PC-3 (cell line): ENCODE measurements around the gene ZNF76. TPM values are rescaled to one million over a fixed set of nuclear protein-coding genes. Genes with fewer than 3 reads are reported as not detected.

ENCODE experiments used
- ATAC-seq: fragments of 200-7000 bp; cut with Tn5 transposase; 2 replicates; pipeline ENCODE4 v1.9.1; 2020; ENCODE audit warnings: mild to moderate bottlenecking, moderate library complexity
- BruUV-seq: library from RNA; stranded (reverse); fragments of 400-500 nt; replicated peaks from 2 replicates; lab custom pipeline; 2021; lab: Mats Ljungman, UMichigan
- CTCF ChIA-PET: fragments of 300-600 bp; sonication (Branson Sonifier 250); formaldehyde crosslinking; loops from one replicate; lab custom pipeline; 2022; ENCODE audit warnings: antibody characterized with exemption; lab: Charles Lee
- POLR2A ChIA-PET: fragments of 300-600 bp; sonication (Branson Sonifier 250); formaldehyde crosslinking; loops from one replicate; lab custom pipeline; 2022; ENCODE audit warnings: antibody characterized with exemption; ENCODE audit not compliant: unreplicated experiment; lab: Charles Lee
- DNase-seq: peaks from one replicate; pipeline ENCODE4 v3.0.0-alpha.2; 2015
- H2AFZ ChIP-seq: fragments of 300-600 bp; sonication (generic); 2 replicates; pipeline ENCODE4 v1.6.0; 2016; ENCODE audit warnings: antibody characterized with exemption, low read length
- H3F3A ChIP-seq: fragments of 300-600 bp; sonication (generic); one replicate; pipeline ENCODE4 v1.6.0; 2017; ENCODE audit warnings: antibody characterized with exemption, low read length, control low read depth, mild to moderate bottlenecking; ENCODE audit not compliant: unreplicated experiment
- H3K27ac ChIP-seq: fragments of 300-600 bp; sonication (generic); 2 replicates; pipeline ENCODE4 v1.5.1; 2016; ENCODE audit warnings: mild to moderate bottlenecking, low read length
- H3K27me3 ChIP-seq: fragments of 300-600 bp; sonication (generic); 2 replicates; pipeline ENCODE4 v1.6.1; 2016; ENCODE audit warnings: low read length, mixed read lengths
- H3K36me3 ChIP-seq: fragments of 300-600 bp; sonication (generic); 2 replicates; pipeline ENCODE4 v1.6.1; 2016; ENCODE audit warnings: low read depth, mixed run types, low read length, mixed read lengths
- H3K4me1 ChIP-seq: fragments of 300-600 bp; sonication (generic); 2 replicates; pipeline ENCODE4 v1.5.1; 2016; ENCODE audit warnings: low read length; ENCODE audit not compliant: insufficient read depth
- H3K4me2 ChIP-seq: fragments of 300-600 bp; sonication (generic); 2 replicates; pipeline ENCODE4 v1.6.0; 2016; ENCODE audit warnings: low read length
- H3K4me3 ChIP-seq: fragments of 300-600 bp; sonication (generic); 2 replicates; pipeline ENCODE4 v1.5.1; 2016; ENCODE audit warnings: mild to moderate bottlenecking, low read length, mixed read lengths
- H3K79me2 ChIP-seq: fragments of 300-600 bp; sonication (generic); 2 replicates; pipeline ENCODE4 v1.6.1; 2017; ENCODE audit warnings: low read length, mixed read lengths
- H3K9ac ChIP-seq: fragments of 300-600 bp; sonication (generic); 2 replicates; pipeline ENCODE4 v1.6.0; 2016; ENCODE audit warnings: mild to moderate bottlenecking, low read length
- H3K9me2 ChIP-seq: fragments of 300-600 bp; sonication (generic); replicated peaks from 2 replicates; pipeline ENCODE4 v1.6.1; 2016; ENCODE audit warnings: mixed run types, low read length, mixed read lengths
- H3K9me3 ChIP-seq: fragments of 300-600 bp; sonication (generic); 2 replicates; pipeline ENCODE4 v1.6.1; 2016; ENCODE audit warnings: low read length, mixed read lengths
- H4K20me1 ChIP-seq: fragments of 300-600 bp; sonication (generic); 2 replicates; pipeline ENCODE4 v1.6.1; 2016; ENCODE audit warnings: low read length, mixed read lengths
- CTCF ChIP-seq: fragments of 300-600 bp; sonication (generic); conservative IDR thresholded peaks from 2 replicates; pipeline ENCODE4 v1.5.1; 2017; ENCODE audit warnings: antibody characterized with exemption, low read depth, mild to moderate bottlenecking, low read length
- EZH2 ChIP-seq: fragments of 300-600 bp; sonication (generic); IDR thresholded peaks from one replicate; pipeline ENCODE4 v1.6.1; 2017; ENCODE audit warnings: antibody characterized with exemption, mild to moderate bottlenecking, low read length; ENCODE audit not compliant: unreplicated experiment
- EZH2phosphoT487 ChIP-seq: fragments of 300-600 bp; sonication (generic); IDR thresholded peaks from 2 replicates; pipeline ENCODE4 v1.6.1; 2018; ENCODE audit warnings: mild to moderate bottlenecking, antibody characterized with exemption, low read length, borderline replicate concordance
- intact Hi-C: fragments of 100-400 bp; cut with micrococcal nuclease; formaldehyde crosslinking; loops from 2 replicates; pipeline ENCODE4 v1.9.0; 2023
- total RNA-seq: library from RNA; depleted of rRNA; stranded (reverse); fragments of >200 nt; gene quantifications from 2 replicates; pipeline ENCODE4 v1.2.3, GENCODE V29; 2014

Gene ZNF76
- total RNA-seq, 1 experiment from 2014 or later, result 20.8 TPM

GRCh38 chr6:35280903-35281302 lies 21.4 kb downstream of the ZNF76 start:
- Histone ChIP-seq H4K20me1 (no peaks in the 10 kb centered on the region), H3K9me3 (no peaks in the 10 kb centered on the region), H3K9ac (no peak overlapping the region), H3K36me3 (no peaks in the 10 kb centered on the region; the same call in 1 of the 2 replicates), H3K27me3 (no peaks in the 10 kb centered on the region), H3F3A (no peaks in the 10 kb centered on the region), H3K4me3 (no peak overlapping the region), H3K4me2 (no peak overlapping the region), H3K79me2 (no peaks in the 10 kb centered on the region), H3K4me1 (no peaks in the 10 kb centered on the region), H3K9me2 (no peaks in the 10 kb centered on the region), H2AFZ (no peak overlapping the region), H3K27ac (no peak overlapping the region)
- CTCF ChIA-PET, result no interaction called here
- intact Hi-C loops, result no loop called here
- TF ChIP-seq EZH2, result no peak
- no peak for TF ChIP-seq EZH2phosphoT487
- TF ChIP-seq CTCF, result no peak
- DNase-seq (no peak), ATAC-seq (no peak)
- no TSS peak for BruUV-seq
- POLR2A ChIA-PET, result no interaction called here

- Histone ChIP-seq H3K27ac (no peak overlapping the region), H3K4me3 (no peak overlapping the region), H3K36me3 (no peaks in the 10 kb centered on the region; the same call in 1 of the 2 replicates), H3K9me2 (no peaks in the 10 kb centered on the region), H3K27me3 (no peaks in the 10 kb centered on the region), H3F3A (no peaks in the 10 kb centered on the region), H2AFZ (no peak overlapping the region), H3K4me1 (no peaks in the 10 kb centered on the region), H3K9ac (no peak overlapping the region), H3K9me3 (no peaks in the 10 kb centered on the region), H4K20me1 (no peaks in the 10 kb centered on the region), H3K79me2 (no peaks in the 10 kb centered on the region), H3K4me2 (no peak overlapping the region)
- no TSS peak for BruUV-seq
- TF ChIP-seq EZH2phosphoT487 (no peak), EZH2 (no peak), CTCF (no peak)
- CTCF ChIA-PET, result interaction anchor here (0.6 kb wide), 1 partner anchor 270 kb away, joined by 3 read pairs; no protein-coding TSS in a partner anchor
- intact Hi-C loops, result no loop called here
- DNase-seq, result no peak
- ATAC-seq, result no peak
- POLR2A ChIA-PET, result no interaction called here
Measured at GRCh38 chr6:35282472-35282871, 22.9 kb downstream of the ZNF76 start.

- Histone ChIP-seq H3K4me3 (no peak overlapping the region), H3F3A (no peaks in the 10 kb centered on the region), H3K9me2 (no peaks in the 10 kb centered on the region), H3K9me3 (no peaks in the 10 kb centered on the region), H3K36me3 (peaks cover 6% of the 10 kb centered on the region; the same call in 1 of the 2 replicates), H3K4me2 (no peak overlapping the region), H3K27ac (no peak overlapping the region), H4K20me1 (no peaks in the 10 kb centered on the region), H3K4me1 (no peaks in the 10 kb centered on the region), H3K9ac (no peak overlapping the region), H2AFZ (no peak overlapping the region), H3K27me3 (no peaks in the 10 kb centered on the region), H3K79me2 (no peaks in the 10 kb centered on the region)
- no peak for ATAC-seq
- no peak for DNase-seq
- intact Hi-C loops, result no loop called here
- no peak for TF ChIP-seq CTCF
- TF ChIP-seq EZH2, result no peak
- no peak for TF ChIP-seq EZH2phosphoT487
- ChIA-PET CTCF (interaction anchor here (0.6 kb wide), 1 partner anchor 269 kb away, joined by 3 read pairs; no protein-coding TSS in a partner anchor), POLR2A (no interaction called here)
- no TSS peak for BruUV-seq
Measured at GRCh38 chr6:35283361-35283760, 23.8 kb downstream of the ZNF76 start.
